ENCODE data around the gene TBC1D22B.

- TF ChIP-seq CTCF (IDR thresholded peaks at IDR 0.05) (no peak), POLR2A (IDR thresholded peaks at IDR 0.05; ENCODE audit: low read depth) (no peak)
Observed at GRCh38 chr6:37368961-37369320, 111.4 kb downstream of the TBC1D22B start.
